Mucosa of stomach (tissue), 1 donor: ENCODE data around the gene STK4.

ENCODE experiments used
- H3K27me3 ChIP-seq: one replicate; pipeline ENCODE4 v1.7.0; 2013; ENCODE audit warnings: mild to moderate bottlenecking, low read length; ENCODE audit not compliant: control insufficient read depth, insufficient read depth
- H3K36me3 ChIP-seq: one replicate; pipeline ENCODE4 v1.7.0; 2013; ENCODE audit warnings: low read length; ENCODE audit not compliant: control insufficient read depth, insufficient read depth
- H3K4me1 ChIP-seq: one replicate; pipeline ENCODE4 v1.7.0; 2013; ENCODE audit warnings: mild to moderate bottlenecking, low read length; ENCODE audit not compliant: control insufficient read depth, insufficient read depth
- H3K4me3 ChIP-seq: one replicate; pipeline ENCODE4 v1.7.0; 2013; ENCODE audit warnings: low read length
- H3K9ac ChIP-seq: one replicate; pipeline ENCODE4 v1.7.0; 2013; ENCODE audit warnings: mild to moderate bottlenecking, low read length, moderate library complexity
- H3K9me3 ChIP-seq: one replicate; pipeline ENCODE4 v1.7.0; 2013; ENCODE audit warnings: mild to moderate bottlenecking, low read length, moderate library complexity; ENCODE audit not compliant: control insufficient read depth
- donor health status: Pancreatic carcinoma.

STK4 gene

GRCh38 chr20:45101333-45101850 is 135.1 kb downstream of the STK4 start:
- H3K27me3 ChIP-seq = peaks cover 51% of the 10 kb centered on the region
- H3K9ac ChIP-seq = no peak overlapping the region
- H3K4me1 ChIP-seq = peaks cover 5% of the 10 kb centered on the region
- no peak overlapping the region for H3K4me3 ChIP-seq
- H3K36me3 ChIP-seq = no peaks in the 10 kb centered on the region
- no peaks in the 10 kb centered on the region for H3K9me3 ChIP-seq

DNA sequence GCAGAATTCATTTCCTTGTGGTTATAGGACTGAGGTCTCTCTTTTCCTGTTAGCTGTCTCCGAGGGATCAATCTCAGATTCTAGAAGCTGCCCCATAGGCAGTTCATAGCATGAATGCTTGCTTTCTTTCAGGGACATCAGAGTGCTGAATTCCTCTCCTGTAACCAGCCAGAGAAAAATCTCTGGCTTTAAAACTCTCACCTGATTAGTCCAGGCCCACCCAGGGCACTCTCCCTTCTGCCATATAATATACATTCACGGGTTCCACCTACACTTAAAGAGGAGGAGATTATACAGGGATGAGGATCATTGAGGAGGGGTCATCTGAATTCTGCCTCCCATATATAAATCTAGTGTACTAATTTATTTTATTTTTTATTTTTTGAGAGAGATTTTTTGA is 136.8 kb downstream of the STK4 start:
- H3K36me3 ChIP-seq = no peaks in the 10 kb centered on the region
- peaks cover 3% of the 10 kb centered on the region for H3K4me1 ChIP-seq
- no peaks in the 10 kb centered on the region for H3K9me3 ChIP-seq
- H3K9ac ChIP-seq = no peak overlapping the region
- no peak overlapping the region for H3K4me3 ChIP-seq
- H3K27me3 ChIP-seq = peaks cover 34% of the 10 kb centered on the region

- peaks cover 18% of the 10 kb centered on the region for H3K27me3 ChIP-seq
- no peak overlapping the region for H3K4me3 ChIP-seq
- no peaks in the 10 kb centered on the region for H3K9me3 ChIP-seq
- no peak overlapping the region for H3K9ac ChIP-seq
- no peaks in the 10 kb centered on the region for H3K4me1 ChIP-seq
- no peaks in the 10 kb centered on the region for H3K36me3 ChIP-seq
Observed at GRCh38 chr20:45104786-45105185, 138.5 kb downstream of the STK4 start.

DNA sequence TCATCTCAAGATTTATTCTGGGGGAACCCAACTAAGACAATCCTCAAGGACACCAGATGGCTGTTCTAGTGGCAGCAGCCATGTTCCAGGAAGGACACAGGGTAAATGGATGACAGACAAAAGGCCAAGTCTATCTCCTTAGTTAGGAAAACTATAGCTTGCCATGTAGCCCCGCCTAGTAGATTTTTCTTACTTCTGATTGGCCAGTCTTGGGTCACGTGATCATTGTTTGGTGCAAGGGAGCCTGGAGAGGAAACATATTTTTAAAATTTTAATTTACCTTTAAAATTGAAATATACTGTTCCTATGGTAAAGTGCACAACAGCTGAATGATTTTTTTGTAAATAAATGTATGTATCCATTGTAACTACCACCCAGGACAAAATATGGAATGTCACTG is 139.0 kb downstream of the STK4 start:
- Histone ChIP-seq H3K27me3 (peaks cover 14% of the 10 kb centered on the region), H3K36me3 (no peaks in the 10 kb centered on the region), H3K4me1 (no peaks in the 10 kb centered on the region), H3K9ac (no peak overlapping the region), H3K9me3 (no peaks in the 10 kb centered on the region), H3K4me3 (no peak overlapping the region)

DNA sequence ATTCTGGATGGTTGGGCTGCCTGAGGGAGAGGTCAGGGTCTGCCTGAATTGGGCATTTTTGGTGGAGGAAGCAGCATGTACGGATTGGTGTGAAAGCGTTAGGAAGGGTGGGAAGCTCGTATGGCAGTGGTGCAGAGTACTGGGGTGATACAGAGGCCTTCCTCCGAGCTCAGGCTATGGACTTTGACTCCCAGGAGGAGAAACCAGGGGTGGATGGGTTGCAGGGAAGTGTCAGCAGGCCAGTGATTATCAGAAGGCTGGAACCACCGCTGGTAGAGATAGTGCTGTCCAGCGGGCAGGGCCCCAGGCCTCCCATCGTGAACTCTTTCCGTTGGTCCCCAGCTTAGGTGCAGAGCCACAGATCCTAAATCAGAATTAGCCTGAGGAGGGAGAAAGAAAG is 143.3 kb downstream of the STK4 start:
- no peak overlapping the region for H3K4me3 ChIP-seq
- H3K9ac ChIP-seq = no peak overlapping the region
- H3K9me3 ChIP-seq = no peaks in the 10 kb centered on the region
- H3K4me1 ChIP-seq = no peaks in the 10 kb centered on the region
- no peaks in the 10 kb centered on the region for H3K36me3 ChIP-seq
- H3K27me3 ChIP-seq = peaks cover 12% of the 10 kb centered on the region

DNA sequence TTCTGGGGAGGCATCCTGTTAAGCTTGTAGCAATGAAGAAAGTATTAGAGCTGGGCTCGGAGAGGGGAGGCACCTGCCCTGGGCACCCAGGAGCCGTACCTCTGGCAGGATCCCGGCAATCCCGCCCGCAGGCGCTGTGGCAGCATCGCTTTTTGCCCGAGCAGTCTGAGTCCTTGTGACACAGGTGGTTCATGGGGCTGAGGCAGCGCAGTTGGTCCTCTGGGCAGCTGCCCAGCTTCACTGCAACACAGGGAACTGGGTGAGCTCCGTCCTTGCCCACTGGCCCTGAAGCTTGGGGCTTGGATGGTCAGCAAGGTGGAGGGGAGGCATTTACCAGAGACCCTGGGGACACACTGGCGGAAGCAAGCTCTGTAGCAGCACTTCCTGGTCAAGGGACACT is 144.0 kb downstream of the STK4 start:
- H3K27me3 ChIP-seq = peaks cover 14% of the 10 kb centered on the region

GRCh38 chr20:45111285-45111684 is 145.0 kb downstream of the STK4 start:
- H3K27me3 ChIP-seq = peaks cover 14% of the 10 kb centered on the region
- H3K36me3 ChIP-seq = no peaks in the 10 kb centered on the region
- no peak overlapping the region for H3K4me3 ChIP-seq
- no peaks in the 10 kb centered on the region for H3K9me3 ChIP-seq
- H3K9ac ChIP-seq = no peak overlapping the region
- no peaks in the 10 kb centered on the region for H3K4me1 ChIP-seq

More for the DNA sequence above, 144.0 kb downstream of the STK4 start:
- Histone ChIP-seq H3K4me3 (no peak overlapping the region), H3K36me3 (no peaks in the 10 kb centered on the region), H3K9ac (no peak overlapping the region), H3K4me1 (no peaks in the 10 kb centered on the region), H3K9me3 (no peaks in the 10 kb centered on the region)

DNA sequence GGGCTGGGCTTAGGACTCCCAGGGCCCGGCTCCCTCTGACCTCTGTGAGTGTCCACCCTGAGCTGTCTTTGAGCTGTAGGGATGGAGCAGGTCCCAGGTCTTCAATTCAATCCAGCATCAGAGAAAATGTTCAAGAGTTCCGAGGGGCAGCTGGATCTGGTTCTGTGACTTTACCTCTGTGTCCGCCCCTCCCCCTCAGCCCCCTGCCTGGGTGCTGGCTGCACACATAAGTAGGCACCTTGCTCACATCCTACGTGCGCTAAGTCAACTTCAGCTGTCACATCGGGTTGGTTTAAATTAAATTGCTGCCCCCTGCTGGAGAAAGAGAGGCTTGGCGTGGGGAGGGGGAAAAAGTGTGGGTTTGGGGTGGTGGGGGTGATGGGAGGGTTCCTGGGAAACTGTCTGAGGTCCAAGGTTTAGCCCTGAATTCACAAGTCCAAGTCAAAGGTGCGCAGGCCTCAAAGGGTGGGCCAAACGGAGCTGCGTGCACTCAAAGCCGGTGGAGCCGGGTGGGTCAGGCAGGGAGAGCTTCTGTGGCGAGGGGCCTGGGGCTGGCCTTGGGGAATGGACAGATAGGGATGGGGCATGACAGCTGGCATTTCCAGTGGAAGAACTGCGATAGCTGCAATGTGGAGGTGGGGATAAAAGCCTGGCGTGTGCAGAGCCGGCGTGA is 145.6 kb downstream of the STK4 start:
- Histone ChIP-seq H3K4me1 (no peaks in the 10 kb centered on the region), H3K9me3 (no peaks in the 10 kb centered on the region), H3K4me3 (no peak overlapping the region), H3K9ac (no peak overlapping the region), H3K36me3 (no peaks in the 10 kb centered on the region), H3K27me3 (peaks cover 14% of the 10 kb centered on the region)

GRCh38 chr20:45112754-45113153 is 146.4 kb downstream of the STK4 start:
- Histone ChIP-seq H3K27me3 (peaks cover 14% of the 10 kb centered on the region), H3K9ac (no peak overlapping the region), H3K36me3 (no peaks in the 10 kb centered on the region), H3K4me1 (no peaks in the 10 kb centered on the region), H3K4me3 (no peak overlapping the region), H3K9me3 (no peaks in the 10 kb centered on the region)

- Histone ChIP-seq H3K27me3 (peaks cover 14% of the 10 kb centered on the region), H3K9ac (no peak overlapping the region), H3K36me3 (no peaks in the 10 kb centered on the region), H3K9me3 (no peaks in the 10 kb centered on the region), H3K4me3 (no peak overlapping the region), H3K4me1 (no peaks in the 10 kb centered on the region)
Observed at GRCh38 chr20:45113865-45114264, 147.6 kb downstream of the STK4 start.

DNA sequence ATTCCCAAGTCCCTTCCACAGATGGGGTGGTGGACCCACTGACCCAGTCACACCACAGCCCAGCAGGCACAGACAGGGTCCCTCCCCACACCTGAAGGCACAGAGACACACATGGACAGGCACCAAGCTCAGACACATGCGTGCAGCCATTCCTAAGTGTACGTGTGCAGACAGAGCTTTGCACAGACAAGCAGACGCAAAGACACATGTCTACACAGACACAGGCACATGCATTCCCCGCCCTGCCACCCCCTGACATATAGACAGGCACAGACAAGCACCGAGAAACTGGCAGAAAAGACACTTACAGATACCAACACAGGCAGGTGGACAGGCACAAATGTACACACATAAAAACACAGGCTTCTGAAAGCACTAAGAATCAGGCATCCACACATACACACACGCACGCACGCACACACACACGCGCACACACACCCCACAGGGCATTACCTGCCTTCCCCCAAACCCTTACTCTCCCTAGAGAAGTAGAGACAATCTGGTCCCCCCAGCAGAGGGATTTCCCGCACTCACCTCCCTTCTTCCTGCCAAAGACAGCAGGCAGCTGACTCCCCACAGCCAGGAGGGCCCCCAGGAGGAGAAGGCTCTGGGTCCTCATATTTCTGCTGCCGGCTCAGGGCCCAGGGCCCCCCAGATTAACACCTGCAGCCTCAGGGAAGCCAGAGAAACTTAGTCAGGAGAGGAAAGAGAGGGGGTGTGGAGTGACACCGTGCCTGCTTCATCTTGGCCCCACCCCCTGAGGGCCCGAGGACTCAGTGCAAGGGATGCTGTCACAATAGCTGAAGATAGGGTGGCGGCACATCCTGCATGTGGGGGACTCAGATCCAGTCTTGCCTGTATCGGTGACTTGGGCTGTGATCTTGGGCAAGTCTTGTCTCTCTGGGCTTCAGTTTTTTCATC is 148.4 kb downstream of the STK4 start, which contains the start of gene WFDC5:
Gene WFDC5, minus strand, starts transcription at position 710 of the 921 bp plus-strand sequence. Its CDS starts 91 bp downstream, at position 619.
- Histone ChIP-seq H3K4me3 (no peak within 1 kb of the TSS), H3K27me3 (peaks cover 14% of the 10 kb centered on the region), H3K9ac (no peak within 1 kb of the TSS), H3K9me3 (no peaks in the 10 kb centered on the region), H3K36me3 (no peaks in the 10 kb centered on the region), H3K4me1 (no peaks in the 10 kb centered on the region)

DNA sequence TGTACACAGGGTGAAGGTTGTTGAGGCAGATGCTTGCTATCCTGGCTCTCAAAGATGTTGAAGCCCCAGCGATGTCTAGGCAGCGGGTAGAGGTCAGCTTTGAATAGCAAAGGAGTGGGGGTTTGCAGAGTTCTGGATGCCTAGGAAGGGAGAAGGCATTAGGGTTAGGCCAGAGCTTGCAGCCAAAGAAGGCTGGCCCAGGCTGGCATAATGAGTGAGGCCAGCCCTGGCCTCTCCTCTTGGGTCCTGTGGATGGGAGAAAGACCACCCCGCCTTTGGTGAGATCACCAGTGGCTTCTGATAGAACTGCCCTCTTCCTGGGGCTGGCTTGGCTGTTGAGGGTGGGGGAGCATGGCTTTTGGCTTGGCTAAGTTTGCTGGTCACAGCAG is 149.1 kb downstream of the STK4 start:
- H3K27me3 ChIP-seq = peaks cover 14% of the 10 kb centered on the region
- no peaks in the 10 kb centered on the region for H3K36me3 ChIP-seq
- no peaks in the 10 kb centered on the region for H3K9me3 ChIP-seq
- H3K9ac ChIP-seq = no peak overlapping the region
- H3K4me1 ChIP-seq = no peaks in the 10 kb centered on the region
- H3K4me3 ChIP-seq = no peak overlapping the region
